SH-SY5Y (cell line): Measurements from ENCODE around the gene F11.

ENCODE experiments used
- GATA2 ChIP-seq: IDR thresholded peaks from 2 replicates; pipeline ENCODE4 v1.6.1; 2011; ENCODE audit warnings: mild to moderate bottlenecking, low read depth, low read length
- GATA3 ChIP-seq: IDR thresholded peaks from 2 replicates; pipeline ENCODE4 v1.6.1; 2011; ENCODE audit warnings: low read depth, mild to moderate bottlenecking, low read length, moderate library complexity

DNA sequence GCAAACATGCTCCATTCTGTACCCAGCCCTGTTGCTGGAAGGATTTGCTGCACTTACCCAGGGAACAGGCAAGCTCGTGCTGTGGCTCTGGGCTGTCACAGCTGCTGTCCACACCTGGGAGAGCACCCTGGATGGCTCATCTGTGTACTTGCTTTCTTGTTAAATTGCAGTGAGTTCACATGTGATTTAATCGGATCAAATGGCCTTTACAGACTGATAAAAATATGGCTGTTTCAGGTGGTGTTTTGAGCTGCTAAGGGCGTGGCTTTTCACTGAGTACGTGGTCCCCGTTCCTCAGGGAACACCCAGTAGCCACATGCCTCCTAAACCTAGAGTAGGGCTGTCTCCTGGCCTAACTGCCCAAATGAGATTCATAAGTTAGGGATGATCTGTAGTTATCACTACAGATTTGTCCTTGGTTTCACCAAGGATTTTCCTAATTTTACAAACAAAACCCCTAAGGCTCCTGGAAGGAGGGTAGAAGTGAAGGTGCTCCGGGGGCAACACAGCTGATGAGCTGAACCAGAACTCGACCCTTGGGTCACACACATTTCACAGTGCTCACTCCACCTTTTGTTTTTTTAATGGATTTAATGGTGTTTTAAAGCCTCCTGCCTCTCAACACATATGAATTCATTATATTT is 25.0 kb upstream of the F11 start:
- TF ChIP-seq GATA2 (no peak), GATA3 (no peak)
